Loucy (cell line): ENCODE data around the gene ZNF207.

Experiments used
- CTCF ChIP-seq: fragments of 200-600 bp; sonication (generic); conservative IDR thresholded peaks from 2 replicates; pipeline ENCODE4 v1.5.1; 2014; ENCODE audit warnings: mild to moderate bottlenecking, antibody characterized with exemption, low read length
- EZH2phosphoT487 ChIP-seq: fragments of 200-600 bp; IDR thresholded peaks from 2 replicates; pipeline ENCODE4 v1.6.1; 2018; ENCODE audit warnings: antibody characterized with exemption, mild to moderate bottlenecking, moderate library complexity, borderline replicate concordance

GRCh38 chr17:32341141-32341856, 8.7 kb upstream of the ZNF207 start:
- TF ChIP-seq CTCF, result peak; percentile 42
- TF ChIP-seq EZH2phosphoT487, result no peak
